ENCODE results near the gene KCNK15. TPM values are rescaled to one million over a fixed set of nuclear protein-coding genes. Genes with fewer than 3 reads are reported as not detected.

The KCNK15 gene
- polyA plus RNA-seq, 3 donors: 0.03 TPM; not detected in 2

DNA sequence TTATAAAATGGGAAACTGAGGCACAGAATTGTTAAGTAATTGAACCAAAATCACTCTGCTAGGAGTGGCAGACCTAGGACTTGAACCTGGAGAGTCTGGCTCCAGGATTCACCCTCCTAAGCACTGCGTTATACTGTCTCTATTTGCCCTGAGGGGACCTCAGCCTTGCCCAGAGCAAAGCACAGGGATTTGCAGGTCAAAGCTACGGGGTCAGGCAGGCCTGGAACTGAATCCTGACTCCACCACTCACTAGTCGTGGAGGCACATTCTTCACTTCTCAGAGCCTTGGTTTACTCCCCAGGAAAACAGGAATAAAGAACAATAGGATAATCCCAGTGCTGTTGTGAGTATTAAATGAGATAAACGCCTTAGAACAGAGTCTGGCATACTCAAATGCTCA is 19.4 kb downstream of the KCNK15 start:
- peaks cover 8 to 10% (median 8%) of the 10 kb centered on the region in 3 donors for H3K27me3 Mint-ChIP-seq (ENCODE audit: low read depth in 3 of 3)
- H3K27me3 ChIP-seq (ENCODE audit: control insufficient read depth in 2 of 2, insufficient read depth in 2 of 2, low read length in 2 of 2): no peaks in the 10 kb centered on the region
- no peaks in the 10 kb centered on the region for H3K9me3 Mint-ChIP-seq
- H2AFZ ChIP-seq (ENCODE audit: insufficient read depth, low read depth, low read length, poor library complexity, severe bottlenecking): no peak overlapping the region
- TF ChIP-seq, protein P1, sequence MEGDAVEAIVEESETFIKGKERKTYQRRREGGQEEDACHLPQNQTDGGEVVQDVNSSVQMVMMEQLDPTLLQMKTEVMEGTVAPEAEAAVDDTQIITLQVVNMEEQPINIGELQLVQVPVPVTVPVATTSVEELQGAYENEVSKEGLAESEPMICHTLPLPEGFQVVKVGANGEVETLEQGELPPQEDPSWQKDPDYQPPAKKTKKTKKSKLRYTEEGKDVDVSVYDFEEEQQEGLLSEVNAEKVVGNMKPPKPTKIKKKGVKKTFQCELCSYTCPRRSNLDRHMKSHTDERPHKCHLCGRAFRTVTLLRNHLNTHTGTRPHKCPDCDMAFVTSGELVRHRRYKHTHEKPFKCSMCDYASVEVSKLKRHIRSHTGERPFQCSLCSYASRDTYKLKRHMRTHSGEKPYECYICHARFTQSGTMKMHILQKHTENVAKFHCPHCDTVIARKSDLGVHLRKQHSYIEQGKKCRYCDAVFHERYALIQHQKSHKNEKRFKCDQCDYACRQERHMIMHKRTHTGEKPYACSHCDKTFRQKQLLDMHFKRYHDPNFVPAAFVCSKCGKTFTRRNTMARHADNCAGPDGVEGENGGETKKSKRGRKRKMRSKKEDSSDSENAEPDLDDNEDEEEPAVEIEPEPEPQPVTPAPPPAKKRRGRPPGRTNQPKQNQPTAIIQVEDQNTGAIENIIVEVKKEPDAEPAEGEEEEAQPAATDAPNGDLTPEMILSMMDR (IDR thresholded peaks at IDR 0.05): no peak
- H3K36me3 Mint-ChIP-seq: no peaks in the 10 kb centered on the region
- no peak for DNase-seq
- no peak overlapping the region for H3K4me3 ChIP-seq (replicated peaks in 1 of 3; ENCODE audit: low read depth in 2 of 3, low read length in 3 of 3)
- H3K4me1 ChIP-seq (ENCODE audit: control insufficient read depth in 1 of 2, insufficient read depth in 2 of 2, low read length in 2 of 2): no peaks in the 10 kb centered on the region
- no peaks in the 10 kb centered on the region for H3K36me3 ChIP-seq (replicated peaks in 1 of 2; ENCODE audit: control insufficient read depth in 1 of 2, insufficient read depth in 2 of 2, low read length in 2 of 2)
- 100% methylated on average over 1 of the region's 4 CpGs for WGBS (ENCODE audit: insufficient coverage)
- intact Hi-C loops (cut with micrococcal nuclease): no loop called here
- no peak overlapping the region for H3K4me3 Mint-ChIP-seq
- H3K27ac ChIP-seq (ENCODE audit: low read depth in 1 of 2, low read length in 2 of 2): no peak overlapping the region
- no peak overlapping the region for H3K4me2 ChIP-seq (replicated peaks; ENCODE audit: extremely low read depth, low read length, poor library complexity, severe bottlenecking)
- no peaks in the 10 kb centered on the region for H3K9me3 ChIP-seq (replicated peaks in 1 of 2; ENCODE audit: control insufficient read depth in 1 of 2, insufficient read depth in 1 of 2, low read length in 2 of 2)
- no peak overlapping the region for H3K27ac Mint-ChIP-seq
- H3K4me1 Mint-ChIP-seq: no peaks in the 10 kb centered on the region
- no peaks in the 10 kb centered on the region for H3K79me2 ChIP-seq (ENCODE audit: insufficient read depth, low read length)
- no peak overlapping the region for H3K9ac ChIP-seq (ENCODE audit: insufficient read depth, low read length, poor library complexity, severe bottlenecking)
- H4K20me1 ChIP-seq (ENCODE audit: insufficient read depth, low read length): no peaks in the 10 kb centered on the region

DNA sequence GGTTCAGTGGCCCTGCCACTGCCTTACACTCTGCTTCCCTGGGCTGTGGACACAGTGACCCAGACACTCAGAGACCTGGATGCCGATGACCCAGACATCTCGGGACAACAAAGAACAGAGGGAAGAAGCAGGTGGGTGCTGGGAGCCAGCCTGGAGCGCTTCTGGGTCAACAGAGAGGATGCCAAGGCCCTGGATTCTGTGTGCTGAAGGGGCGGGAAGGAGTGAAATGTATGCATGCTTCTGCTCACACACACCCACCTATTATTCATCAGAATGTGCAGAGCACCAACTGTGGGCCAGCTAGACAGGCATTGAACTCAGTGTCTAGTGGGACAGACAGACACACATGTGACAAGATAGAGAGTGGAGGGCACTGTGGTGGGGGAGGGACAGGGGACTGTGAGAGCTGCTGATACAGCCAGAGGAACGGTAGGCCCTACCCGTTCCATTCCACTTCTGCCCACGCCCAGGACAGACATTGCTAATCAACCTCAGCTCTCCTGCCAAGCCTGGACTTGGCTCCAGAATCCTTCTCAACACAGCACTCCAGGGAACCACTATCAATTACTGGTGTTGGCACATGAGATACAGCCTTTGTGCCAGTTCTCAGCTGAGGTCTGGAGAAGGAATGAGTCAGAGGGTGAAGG is 20.2 kb downstream of the KCNK15 start:
- Mint-ChIP-seq H3K4me1 (no peaks in the 10 kb centered on the region), H3K27ac (peak overlapping the region in 1 of 7 donors; percentile 13), H3K4me3 (no peak overlapping the region), H3K9me3 (no peaks in the 10 kb centered on the region), H3K27me3 (ENCODE audit: low read depth in 3 of 3) (peaks cover 8 to 10% (median 10%) of the 10 kb centered on the region in 3 donors), H3K36me3 (no peaks in the 10 kb centered on the region)
- H2AFZ ChIP-seq (ENCODE audit: insufficient read depth, low read depth, low read length, poor library complexity, severe bottlenecking): no peak overlapping the region
- no peaks in the 10 kb centered on the region for H3K79me2 ChIP-seq (ENCODE audit: insufficient read depth, low read length)
- DNase-seq: no peak
- no peaks in the 10 kb centered on the region for H3K4me1 ChIP-seq (ENCODE audit: control insufficient read depth in 1 of 2, insufficient read depth in 2 of 2, low read length in 2 of 2)
- no peak overlapping the region for H3K4me2 ChIP-seq (replicated peaks; ENCODE audit: extremely low read depth, low read length, poor library complexity, severe bottlenecking)
- no peak overlapping the region for H3K9ac ChIP-seq (ENCODE audit: insufficient read depth, low read length, poor library complexity, severe bottlenecking)
- H4K20me1 ChIP-seq (ENCODE audit: insufficient read depth, low read length): no peaks in the 10 kb centered on the region
- 87% methylated on average over 2 of the region's 7 CpGs for WGBS (ENCODE audit: insufficient coverage)
- no peaks in the 10 kb centered on the region for H3K9me3 ChIP-seq (replicated peaks in 1 of 2; ENCODE audit: control insufficient read depth in 1 of 2, insufficient read depth in 1 of 2, low read length in 2 of 2)
- intact Hi-C loops (cut with micrococcal nuclease): no loop called here
- no peak overlapping the region for H3K27ac ChIP-seq (ENCODE audit: low read depth in 1 of 2, low read length in 2 of 2)
- H3K4me3 ChIP-seq (replicated peaks in 1 of 3; ENCODE audit: low read depth in 2 of 3, low read length in 3 of 3): no peak overlapping the region
- H3K27me3 ChIP-seq (ENCODE audit: control insufficient read depth in 2 of 2, insufficient read depth in 2 of 2, low read length in 2 of 2): no peaks in the 10 kb centered on the region
- TF ChIP-seq, protein P1 (IDR thresholded peaks at IDR 0.05): no peak
- no peaks in the 10 kb centered on the region for H3K36me3 ChIP-seq (replicated peaks in 1 of 2; ENCODE audit: control insufficient read depth in 1 of 2, insufficient read depth in 2 of 2, low read length in 2 of 2)
